ENCODE measurements around the gene SORCS2. TPM values are rescaled to one million over a fixed set of nuclear protein-coding genes. Genes with fewer than 3 reads are reported as not detected.

SORCS2 gene
- total and polyA plus RNA-seq, 2 of the 8 experiments (the other 6 are each of a cell fraction or from before 2014, with no cell fraction given): 0.36 to 1.8 TPM

- no peak overlapping the region for H3K27ac ChIP-seq (ENCODE audit: low read depth, low read length)
- no peak overlapping the region for H3K23ac ChIP-seq (ENCODE audit: insufficient read length)
- no peak overlapping the region for H2BK20ac ChIP-seq (ENCODE audit: low read length)
- no peak overlapping the region for H4K8ac ChIP-seq (ENCODE audit: extremely low read depth, insufficient read depth, low read length)
- H3K9ac ChIP-seq (replicated peaks in 1 of 4; ENCODE audit: extremely low read depth in 1 of 4, low read depth in 3 of 4, low read length in 3 of 4): no peak overlapping the region
- DNase-seq (ENCODE audit: low read depth in 1 of 2, low spot score in 2 of 2) (no peak), FAIRE-seq (no peak)
- no peak overlapping the region for H3K14ac ChIP-seq (ENCODE audit: insufficient read length)
- H2BK5ac ChIP-seq (ENCODE audit: low read depth, low read length): no peak overlapping the region
- H3K23me2 ChIP-seq (ENCODE audit: low read depth, low read length): no peaks in the 10 kb centered on the region
- no peak overlapping the region for H3K4me3 ChIP-seq (ENCODE audit: extremely low read depth in 1 of 4, insufficient read depth in 2 of 4, low read depth in 3 of 4, low read length in 4 of 4)
- WGBS, 2 experiments (ENCODE audit: extremely low coverage in 1 of 2, insufficient coverage in 1 of 2, insufficient read length in 1 of 2, insufficient replicate concordance in 2 of 2, low coverage in 1 of 2, low lambda C conversion rate in 2 of 2, missing lambda C conversion rate in 1 of 2): 91% methylated on average over 7 of the region's 7 CpGs; no CpG with 5 or more reads in 1 of the 2 experiments
- H3K4me2 ChIP-seq (ENCODE audit: insufficient read depth in 1 of 2, low read depth in 2 of 2, low read length in 2 of 2): no peak overlapping the region
- H2AFZ ChIP-seq (ENCODE audit: low read length): no peak overlapping the region
- H3K36me3 ChIP-seq (ENCODE audit: control insufficient read depth in 2 of 4, insufficient read depth in 4 of 4, low read length in 3 of 4): no peaks in the 10 kb centered on the region
- CTCF ChIA-PET (ENCODE audit: partially characterized antibody): interaction anchor here (1.5 kb wide), 1 partner anchor 946 kb away, joined by 3 read pairs; no protein-coding TSS in a partner anchor
- POLR2A ChIA-PET (ENCODE audit: partially characterized antibody): no interaction called here
- H2BK15ac ChIP-seq (ENCODE audit: low read length): no peak overlapping the region
- H4K5ac ChIP-seq (ENCODE audit: insufficient read length, low read depth, low read length): no peak overlapping the region
- H2BK12ac ChIP-seq (ENCODE audit: low read depth, low read length): no peak overlapping the region
- H4K91ac ChIP-seq (replicated peaks; ENCODE audit: insufficient read length, low read length): no peak overlapping the region
- H3K56ac ChIP-seq (replicated peaks; ENCODE audit: insufficient read length, low read depth, low read length): no peak overlapping the region
- no peak overlapping the region for H2BK120ac ChIP-seq (replicated peaks; ENCODE audit: low read depth, low read length)
- no peaks in the 10 kb centered on the region for H3K27me3 ChIP-seq (replicated peaks in 1 of 4; ENCODE audit: control insufficient read depth in 3 of 4, extremely low read depth in 1 of 4, insufficient read depth in 3 of 4, low read length in 3 of 4)
- H3K4ac ChIP-seq (replicated peaks; ENCODE audit: insufficient read length, low read depth, low read length): no peak overlapping the region
- peaks cover 5 to 8% of the 10 kb centered on the region in 2 experiments; a peak in 3 of 4 replicates for H3K9me3 ChIP-seq (ENCODE audit: insufficient read depth in 2 of 2, low read depth in 1 of 2, low read length in 1 of 2)
- no peaks in the 10 kb centered on the region for H4K20me1 ChIP-seq (replicated peaks in 1 of 2; ENCODE audit: control insufficient read depth in 1 of 2, insufficient read depth in 2 of 2, low read length in 2 of 2)
- no peak overlapping the region for H2AK5ac ChIP-seq (ENCODE audit: low read depth, low read length)
- no peaks in the 10 kb centered on the region for H3K79me2 ChIP-seq (ENCODE audit: control insufficient read depth in 1 of 2, insufficient read depth in 2 of 2, low read length in 2 of 2)
- H3K79me1 ChIP-seq (ENCODE audit: low read depth, low read length): no peaks in the 10 kb centered on the region
- peaks cover 0 to 2% (median 0%) of the 10 kb centered on the region in 4 experiments; a peak in 1 of 7 replicates for H3K4me1 ChIP-seq (replicated peaks in 1 of 4; ENCODE audit: control insufficient read depth in 3 of 4, insufficient read depth in 4 of 4, low read length in 3 of 4)
- no peak overlapping the region for H3K18ac ChIP-seq (ENCODE audit: extremely low read depth, low read length)
- no peak for TF ChIP-seq CBX8 (IDR thresholded peaks at IDR 0.05; ENCODE audit: borderline replicate concordance, low read depth, low read length)
Measured at GRCh38 chr4:7626531-7626930, 434.2 kb downstream of the SORCS2 start.
